DND-41 (cell line): ENCODE measurements around the gene PRAME.
"Not testable (repeated sequence)": the region's sequence is repeated elsewhere in the genome, so short reads cannot be mapped to it uniquely, and the experiment has no call there.

Source experiments
- ATAC-seq: fragments of 200-7000 bp; cut with Tn5 transposase; 3 replicates; pipeline ENCODE4 v1.9.1; 2021; ENCODE audit warnings: low read depth; ENCODE audit not compliant: insufficient read depth
- DNase-seq: peaks from one replicate; pipeline ENCODE4 v3.0.0-alpha.2; 2020
- H2AFZ ChIP-seq: 2 replicates; pipeline ENCODE4 v1.6.0; 2012; ENCODE audit warnings: low read depth, low read length
- H3K27ac ChIP-seq: 2 replicates; pipeline ENCODE4 v1.5.1; 2012; ENCODE audit warnings: low read length, inconsistent platforms
- H3K27me3 ChIP-seq: fragments of 200-600 bp; sonication (generic); 2 replicates; pipeline ENCODE4 v1.6.0; 2012; ENCODE audit warnings: low read length, mild to moderate bottlenecking, inconsistent platforms; ENCODE audit not compliant: insufficient read depth, poor library complexity
- H3K36me3 ChIP-seq: 2 replicates; pipeline ENCODE4 v1.5.1; 2012; ENCODE audit warnings: low read length, inconsistent platforms; ENCODE audit not compliant: insufficient read depth
- H3K4me1 ChIP-seq: 2 replicates; pipeline ENCODE4 v1.5.1; 2012; ENCODE audit warnings: mild to moderate bottlenecking, low read length; ENCODE audit not compliant: insufficient read depth
- H3K4me2 ChIP-seq: 2 replicates; pipeline ENCODE4 v1.6.0; 2012; ENCODE audit warnings: mild to moderate bottlenecking, moderate library complexity, low read length, inconsistent platforms; ENCODE audit not compliant: insufficient read depth
- H3K4me3 ChIP-seq, 2 experiments: fragments of 200-600 bp in 1 of 2; shearing (Covaris generic) in 1 of 2; 2 replicates each; pipeline ENCODE4 v1.5.1; 2012 to 2016; ENCODE audit warnings: inconsistent platforms in 2 of 2, low read length in 2 of 2, mild to moderate bottlenecking in 2 of 2, low read depth in 1 of 2, moderate library complexity in 1 of 2
- H3K79me2 ChIP-seq: 2 replicates; pipeline ENCODE4 v1.6.0; 2012; ENCODE audit warnings: low read length, inconsistent platforms; ENCODE audit not compliant: insufficient read depth
- H3K9ac ChIP-seq: 2 replicates; pipeline ENCODE4 v1.6.0; 2012; ENCODE audit warnings: low read depth, mild to moderate bottlenecking, inconsistent platforms, low read length, moderate library complexity
- H3K9me3 ChIP-seq: 2 replicates; pipeline ENCODE4 v1.5.1; 2012; ENCODE audit warnings: low read length, moderate library complexity, mild to moderate bottlenecking, inconsistent platforms; ENCODE audit not compliant: insufficient read depth, severe bottlenecking
- H4K20me1 ChIP-seq: 2 replicates; pipeline ENCODE4 v1.6.0; 2012; ENCODE audit warnings: low read length; ENCODE audit not compliant: insufficient read depth
- EZH2 ChIP-seq: IDR thresholded peaks from 3 replicates; pipeline ENCODE4 v1.6.1; 2012; ENCODE audit warnings: borderline replicate concordance, low read depth, mild to moderate bottlenecking, moderate library complexity, low read length, inconsistent platforms; ENCODE audit not compliant: severe bottlenecking
- TF ChIP-seq, protein P1 (sequence below): IDR thresholded peaks from 2 replicates; pipeline ENCODE4 v1.5.1; 2012; ENCODE audit warnings: borderline replicate concordance, low read length, moderate library complexity, mild to moderate bottlenecking; ENCODE audit not compliant: poor library complexity, severe bottlenecking; ENCODE audit errors: extremely low read depth

Gene PRAME

DNA sequence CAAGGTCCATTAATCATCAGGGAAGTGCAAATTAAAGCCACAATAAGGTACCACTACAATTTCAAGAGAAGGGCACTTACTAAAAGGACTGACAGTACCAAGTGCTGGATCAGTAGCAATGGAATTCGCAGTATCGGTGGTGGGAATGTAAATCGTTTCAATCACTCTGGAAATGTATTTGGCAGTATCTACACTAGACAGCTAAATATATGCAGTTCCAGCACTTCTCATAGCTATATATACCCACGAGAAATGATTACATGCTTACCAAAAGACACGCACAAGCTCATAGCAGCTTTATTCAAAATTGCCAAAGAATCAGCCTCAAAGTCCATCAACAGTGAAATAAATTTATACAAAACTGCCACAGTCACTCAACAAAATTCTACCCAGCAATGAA, 46.1 kb downstream of the PRAME start:
- ATAC-seq (no peak), DNase-seq (no peak)
- Histone ChIP-seq H3K36me3 (no peaks in the 10 kb centered on the region), H3K9me3 (peaks cover 10% of the 10 kb centered on the region), H3K27ac (no peak overlapping the region), H3K27me3 (peaks cover 2% of the 10 kb centered on the region), H3K79me2 (peaks cover 6% of the 10 kb centered on the region), H3K9ac (no peak overlapping the region), H3K4me1 (peaks cover 8% of the 10 kb centered on the region), H4K20me1 (no peaks in the 10 kb centered on the region), H3K4me2 (no peak overlapping the region), H3K4me3 (no peak overlapping the region), H2AFZ (no peak overlapping the region)
- no peak for TF ChIP-seq EZH2
- TF ChIP-seq, protein P1, sequence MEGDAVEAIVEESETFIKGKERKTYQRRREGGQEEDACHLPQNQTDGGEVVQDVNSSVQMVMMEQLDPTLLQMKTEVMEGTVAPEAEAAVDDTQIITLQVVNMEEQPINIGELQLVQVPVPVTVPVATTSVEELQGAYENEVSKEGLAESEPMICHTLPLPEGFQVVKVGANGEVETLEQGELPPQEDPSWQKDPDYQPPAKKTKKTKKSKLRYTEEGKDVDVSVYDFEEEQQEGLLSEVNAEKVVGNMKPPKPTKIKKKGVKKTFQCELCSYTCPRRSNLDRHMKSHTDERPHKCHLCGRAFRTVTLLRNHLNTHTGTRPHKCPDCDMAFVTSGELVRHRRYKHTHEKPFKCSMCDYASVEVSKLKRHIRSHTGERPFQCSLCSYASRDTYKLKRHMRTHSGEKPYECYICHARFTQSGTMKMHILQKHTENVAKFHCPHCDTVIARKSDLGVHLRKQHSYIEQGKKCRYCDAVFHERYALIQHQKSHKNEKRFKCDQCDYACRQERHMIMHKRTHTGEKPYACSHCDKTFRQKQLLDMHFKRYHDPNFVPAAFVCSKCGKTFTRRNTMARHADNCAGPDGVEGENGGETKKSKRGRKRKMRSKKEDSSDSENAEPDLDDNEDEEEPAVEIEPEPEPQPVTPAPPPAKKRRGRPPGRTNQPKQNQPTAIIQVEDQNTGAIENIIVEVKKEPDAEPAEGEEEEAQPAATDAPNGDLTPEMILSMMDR = no peak

DNA sequence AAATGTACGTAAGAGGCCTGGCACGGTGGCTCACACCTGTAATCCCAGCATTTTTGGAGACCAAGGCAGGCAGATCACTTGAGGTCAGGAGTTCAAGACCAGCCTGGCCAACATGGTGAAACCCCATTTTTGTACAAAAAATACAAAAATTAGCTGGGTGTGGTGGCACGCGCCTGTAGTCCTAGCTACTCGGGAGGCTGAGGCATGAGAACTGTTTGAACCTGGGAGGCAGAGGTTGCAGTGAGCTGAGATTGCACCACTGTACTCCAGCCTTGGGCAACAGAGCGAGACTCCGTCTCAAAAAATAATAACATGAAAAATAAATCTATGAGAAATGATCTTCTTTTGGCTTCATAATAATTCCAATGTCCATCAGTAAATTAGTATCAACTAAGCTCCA, 48.2 kb downstream of the PRAME start:
- Histone ChIP-seq H3K9me3 (peaks cover 10% of the 10 kb centered on the region), H3K36me3 (peaks cover 12% of the 10 kb centered on the region), H3K79me2 (peaks cover 26% of the 10 kb centered on the region), H3K4me1 (peaks cover 26% of the 10 kb centered on the region)
- H4K20me1 ChIP-seq, H3K27me3 ChIP-seq, DNase-seq, ATAC-seq, H3K4me3 ChIP-seq, H3K4me2 ChIP-seq, H2AFZ ChIP-seq, H3K27ac ChIP-seq, H3K9ac ChIP-seq: not testable (repeated sequence)

DNA sequence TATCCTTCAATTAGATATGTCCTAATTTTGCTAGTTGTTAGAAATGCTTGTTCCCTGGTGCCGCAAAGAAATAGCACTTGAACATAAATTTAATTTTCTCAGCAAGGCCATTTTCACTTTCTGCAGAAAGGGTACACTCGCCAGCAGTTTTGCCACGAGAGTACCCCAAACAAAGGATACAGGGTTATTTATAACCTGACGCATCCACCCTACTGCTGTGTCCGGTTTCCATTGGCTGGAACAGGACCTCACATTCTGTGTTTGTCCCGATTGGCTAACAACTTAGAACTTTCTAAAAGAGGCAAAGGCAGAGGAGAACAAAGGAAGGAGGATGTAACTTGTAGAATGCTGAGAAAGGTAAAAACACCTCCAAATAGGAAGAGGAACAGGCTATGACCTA, 49.2 kb downstream of the PRAME start:
- H3K4me2 ChIP-seq, H3K4me3 ChIP-seq, H4K20me1 ChIP-seq, H2AFZ ChIP-seq, H3K9ac ChIP-seq, ATAC-seq, DNase-seq, H3K27ac ChIP-seq, H3K27me3 ChIP-seq: not testable (repeated sequence)
- peaks cover 19% of the 10 kb centered on the region for H3K36me3 ChIP-seq
- H3K79me2 ChIP-seq = peaks cover 28% of the 10 kb centered on the region
- peaks cover 26% of the 10 kb centered on the region for H3K4me1 ChIP-seq
- H3K9me3 ChIP-seq = peaks cover 10% of the 10 kb centered on the region

DNA sequence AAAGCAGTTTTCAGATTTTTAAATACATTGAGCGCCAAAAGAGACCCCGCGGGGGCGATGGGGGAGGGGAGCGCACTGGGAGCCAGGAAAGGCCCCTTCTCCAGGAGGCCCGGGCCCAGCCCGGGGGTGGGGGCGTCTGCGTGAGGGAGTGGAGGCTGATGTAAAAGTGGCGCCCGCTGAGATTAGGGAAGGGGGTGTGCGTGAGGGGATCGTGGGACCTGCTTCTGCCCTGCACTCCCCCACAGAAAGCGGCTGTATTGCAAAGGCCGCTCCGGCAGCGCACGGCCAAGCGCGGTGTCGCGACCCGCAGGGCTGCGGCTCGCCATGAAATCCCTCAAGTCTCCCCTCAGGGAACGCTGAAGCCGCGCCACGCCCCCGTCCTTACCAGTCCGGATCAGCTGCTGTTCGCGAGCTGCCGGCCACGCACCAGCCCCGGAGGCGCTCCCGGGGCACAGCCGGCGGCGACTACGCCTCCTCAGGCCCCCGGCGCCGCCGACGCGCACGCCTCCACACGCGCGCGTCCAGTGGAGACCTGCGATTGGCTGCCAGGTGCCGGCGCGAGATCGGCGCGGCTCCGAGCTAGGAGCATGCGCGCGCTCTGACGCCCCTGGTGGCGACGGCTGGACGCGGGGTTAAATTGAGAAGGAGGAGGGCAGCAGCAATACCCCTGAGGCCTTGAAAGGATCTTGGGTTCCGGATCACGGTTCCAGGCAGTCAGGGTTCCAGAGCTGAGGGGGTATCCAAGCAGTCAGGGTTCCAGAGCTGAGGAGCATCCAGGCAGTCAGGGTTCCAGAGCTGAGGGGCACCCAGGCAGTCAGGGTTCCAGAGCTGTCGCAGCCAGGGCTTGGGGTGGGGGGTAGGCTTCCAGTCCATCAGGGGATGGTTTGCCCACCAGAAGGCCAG, 50.5 kb downstream of the PRAME start, which contains the start of gene ZNF280B:
Gene ZNF280B, minus strand, starts transcription at position 469 of the 903 bp plus-strand sequence. CDS start 19,344 bp downstream, outside the sequence.
- H3K36me3 ChIP-seq = peaks cover 33% of the 10 kb centered on the region
- peak within 1 kb of the TSS; percentile 84 for H3K9ac ChIP-seq
- ATAC-seq = peak; percentile 97
- peak within 1 kb of the TSS; percentile 94 for H3K4me2 ChIP-seq
- H3K27me3 ChIP-seq = peaks cover 2% of the 10 kb centered on the region
- peak within 1 kb of the TSS; percentile 100 for H2AFZ ChIP-seq
- DNase-seq = peak; percentile 91
- H3K4me1 ChIP-seq = peaks cover 26% of the 10 kb centered on the region
- peak within 1 kb of the TSS; percentile 82 to 93 for H3K4me3 ChIP-seq
- TF ChIP-seq EZH2 = no peak
- TF ChIP-seq, protein P1 = peak; percentile 95
- H3K79me2 ChIP-seq = peaks cover 29% of the 10 kb centered on the region
- peak within 1 kb of the TSS; percentile 78 for H3K27ac ChIP-seq
- H3K9me3 ChIP-seq = peaks cover 10% of the 10 kb centered on the region
- no peaks in the 10 kb centered on the region for H4K20me1 ChIP-seq
